Activated naive CD8-positive, alpha-beta T cell treated with anti-CD3 and anti-CD28 coated beads, Interleukin-2, amount 10 ng/mL, durations not matched to agents 7 days and 5 days (primary cell): Measurements from ENCODE around the gene RAPH1. TPM values are rescaled to one million over a fixed set of nuclear protein-coding genes. Genes with fewer than 3 reads are reported as not detected.
A peak's percentile ranks its signal among the peaks of the same experiment; 100 is the strongest.

Experiments used
- ATAC-seq: fragments of 150-1000 bp; cut with Tn5 transposase; one replicate; pipeline ENCODE4 v1.10.0; 2021; ENCODE audit warnings: low read depth, moderate library complexity
- POLR2A ChIA-PET: fragments of 350-600 bp; sonication (Branson Sonifier 250); formaldehyde crosslinking; loops from one replicate; lab custom pipeline; 2021; ENCODE audit warnings: antibody characterized with exemption; lab: Charles Lee
- DNase-seq: peaks from one replicate; pipeline ENCODE4 v3.0.0; 2021
- H3K27ac Mint-ChIP-seq: one replicate; pipeline ENCODE4 v1.8.0; 2022; ENCODE audit warnings: mild to moderate bottlenecking, mixed read lengths
- H3K27me3 Mint-ChIP-seq: one replicate; pipeline ENCODE4 v1.8.0; 2022; ENCODE audit warnings: mild to moderate bottlenecking, moderate library complexity, mixed read lengths
- H3K36me3 Mint-ChIP-seq: one replicate; pipeline ENCODE4 v1.8.0; 2021; ENCODE audit warnings: mild to moderate bottlenecking, mixed read lengths
- H3K4me1 Mint-ChIP-seq: one replicate; pipeline ENCODE4 v1.8.0; 2021; ENCODE audit warnings: mixed read lengths
- H3K4me3 Mint-ChIP-seq: one replicate; pipeline ENCODE4 v1.8.0; 2022; ENCODE audit warnings: mild to moderate bottlenecking, moderate library complexity, mixed read lengths
- H3K9me3 Mint-ChIP-seq: one replicate; pipeline ENCODE4 v1.8.0; 2021; ENCODE audit warnings: mixed read lengths
- total RNA-seq, 2 experiments: library from RNA; stranded (reverse); gene quantifications; one replicate each; pipeline ENCODE4 v1.2.3, GENCODE V29; 2021

The RAPH1 gene
- total RNA-seq, 2 experiments from 2014 or later = 0.58 to 0.74 TPM

DNA sequence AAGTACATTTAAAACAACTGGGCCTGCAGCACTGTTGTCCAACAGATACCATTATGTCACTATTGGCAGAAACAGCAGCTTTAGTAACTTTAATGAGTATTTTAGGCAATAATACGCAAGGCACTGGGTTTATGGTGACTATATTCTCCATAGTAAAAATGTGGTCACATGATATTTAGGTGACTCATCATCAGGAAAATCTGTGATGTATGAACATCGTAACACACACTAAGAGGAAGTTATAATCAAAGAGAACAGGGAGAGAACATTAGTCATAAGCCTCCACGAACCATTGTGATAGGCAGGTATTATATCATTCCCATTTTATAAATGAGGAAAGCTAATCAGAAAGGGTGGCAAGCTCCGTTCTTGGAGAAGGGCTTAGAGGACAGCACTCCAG, 36.9 kb downstream of the RAPH1 start:
- no peak for ATAC-seq
- no peak overlapping the region for H3K4me3 Mint-ChIP-seq
- peaks cover 2% of the 10 kb centered on the region for H3K36me3 Mint-ChIP-seq
- H3K4me1 Mint-ChIP-seq = peaks cover 5% of the 10 kb centered on the region
- H3K27me3 Mint-ChIP-seq = peaks cover 3% of the 10 kb centered on the region
- H3K9me3 Mint-ChIP-seq = peaks cover 6% of the 10 kb centered on the region
- H3K27ac Mint-ChIP-seq = no peak overlapping the region
- no peak for DNase-seq
- POLR2A ChIA-PET = no interaction called here

DNA sequence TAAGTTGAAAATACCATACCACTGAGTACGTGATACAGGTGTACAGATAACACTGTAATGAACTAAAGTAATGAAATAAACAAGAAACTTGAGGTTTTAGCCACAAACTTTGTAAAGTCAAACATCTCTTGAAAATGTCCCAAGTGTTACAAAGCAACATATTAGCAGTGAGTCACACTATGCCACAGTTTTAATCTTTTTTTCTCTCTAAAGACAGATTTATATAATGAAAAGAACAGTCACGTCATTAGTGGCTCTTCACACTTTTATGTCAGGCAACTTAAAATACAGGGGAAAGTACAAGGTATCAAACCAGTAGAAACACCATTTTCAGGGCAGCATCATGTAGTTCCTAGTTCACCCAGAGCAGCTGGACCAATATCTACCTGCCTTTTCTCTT, 42.1 kb downstream of the RAPH1 start:
- H3K27ac Mint-ChIP-seq = no peak overlapping the region
- no peaks in the 10 kb centered on the region for H3K9me3 Mint-ChIP-seq
- no peak for ATAC-seq
- H3K4me3 Mint-ChIP-seq = no peak overlapping the region
- H3K36me3 Mint-ChIP-seq = peaks cover 2% of the 10 kb centered on the region
- POLR2A ChIA-PET = interaction anchor here (0.6 kb wide), 1 partner anchor 427 kb away, joined by 3 read pairs; no protein-coding TSS in a partner anchor
- peaks cover 3% of the 10 kb centered on the region for H3K27me3 Mint-ChIP-seq
- no peak for DNase-seq
- peaks cover 4% of the 10 kb centered on the region for H3K4me1 Mint-ChIP-seq

DNA sequence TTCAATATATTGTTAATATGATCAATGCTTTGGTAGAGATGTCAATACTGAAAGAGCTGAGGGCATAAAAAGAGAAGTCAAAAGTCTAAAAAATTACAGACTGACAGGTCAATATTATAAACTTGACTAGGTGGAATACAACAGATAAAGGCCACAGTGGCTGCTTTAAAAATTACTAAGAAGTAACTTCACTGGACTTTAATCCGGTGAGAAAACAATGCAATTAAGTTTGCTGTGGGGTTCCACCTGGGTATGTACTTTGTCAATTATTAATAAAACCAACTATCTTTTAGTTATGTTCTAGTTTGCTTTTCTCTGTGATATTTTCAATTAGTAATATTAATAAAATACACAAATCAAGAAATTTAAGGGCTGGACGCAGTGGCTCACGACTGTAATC, 44.7 kb downstream of the RAPH1 start:
- no peaks in the 10 kb centered on the region for H3K36me3 Mint-ChIP-seq
- H3K4me3 Mint-ChIP-seq = no peak overlapping the region
- ATAC-seq (no peak), DNase-seq (no peak)
- H3K9me3 Mint-ChIP-seq = no peaks in the 10 kb centered on the region
- H3K4me1 Mint-ChIP-seq = peaks cover 4% of the 10 kb centered on the region
- POLR2A ChIA-PET = no interaction called here
- H3K27ac Mint-ChIP-seq = no peak overlapping the region
- no peaks in the 10 kb centered on the region for H3K27me3 Mint-ChIP-seq

DNA sequence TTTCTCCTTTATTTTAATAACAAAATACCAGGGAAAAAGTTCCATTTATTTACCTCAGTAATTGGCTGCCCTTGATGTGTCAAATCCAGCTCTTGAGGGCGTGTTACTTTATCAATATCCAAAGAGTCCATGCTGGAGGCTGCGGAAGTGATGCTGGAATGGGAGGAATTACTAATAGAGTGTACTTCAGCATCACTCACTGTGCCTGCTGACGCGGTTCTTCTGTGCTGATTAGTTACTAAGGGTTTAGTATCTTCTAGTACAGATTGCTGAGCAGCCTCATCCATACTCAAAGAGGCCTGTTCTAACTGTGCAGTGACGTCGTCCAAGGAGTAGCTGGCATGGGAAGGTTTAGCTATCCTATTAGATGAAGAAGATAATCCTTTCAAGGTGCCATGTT, 45.6 kb downstream of the RAPH1 start:
- DNase-seq (no peak), ATAC-seq (no peak)
- H3K36me3 Mint-ChIP-seq = no peaks in the 10 kb centered on the region
- POLR2A ChIA-PET = no interaction called here
- peaks cover 4% of the 10 kb centered on the region for H3K4me1 Mint-ChIP-seq
- H3K9me3 Mint-ChIP-seq = no peaks in the 10 kb centered on the region
- no peaks in the 10 kb centered on the region for H3K27me3 Mint-ChIP-seq
- H3K4me3 Mint-ChIP-seq = no peak overlapping the region
- H3K27ac Mint-ChIP-seq = no peak overlapping the region

DNA sequence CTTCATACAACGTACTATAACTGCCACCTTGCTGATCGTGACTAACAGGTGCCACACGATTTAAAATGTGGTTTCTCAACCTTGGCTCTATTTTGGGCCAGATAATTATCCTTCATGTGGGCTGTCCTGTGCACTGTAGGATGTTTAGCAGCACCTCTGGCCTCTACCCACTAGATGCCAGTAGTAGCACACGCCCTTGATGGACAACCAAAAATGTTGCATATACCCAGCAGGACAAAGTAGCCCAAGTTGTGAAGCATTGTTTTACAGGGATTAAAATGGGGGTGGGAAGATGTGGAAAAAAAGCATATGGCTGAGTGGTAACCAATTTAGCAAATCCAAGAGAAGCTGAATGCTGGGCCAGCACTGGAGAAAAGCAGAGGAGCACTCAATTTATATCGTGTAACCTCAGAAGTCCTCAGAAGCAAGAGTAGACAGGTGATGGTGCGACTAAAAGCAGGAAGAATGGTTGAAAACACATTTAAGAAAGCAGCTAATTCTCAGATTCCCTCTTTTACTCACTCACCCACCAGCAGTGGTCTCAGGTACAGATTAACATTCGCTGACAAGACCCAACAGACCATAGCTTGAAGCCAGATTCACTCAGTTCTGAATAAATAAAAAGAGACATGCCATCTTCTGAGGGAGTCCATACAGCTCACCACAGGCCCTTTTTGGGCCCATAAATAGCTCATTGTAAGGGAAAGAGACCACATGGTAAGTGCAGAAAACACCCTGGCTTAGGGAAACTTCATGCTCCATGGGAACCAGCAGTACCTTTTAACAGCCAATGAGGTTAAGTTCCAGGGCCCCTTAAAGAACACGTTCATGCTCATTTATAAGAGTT, 50.6 kb downstream of the RAPH1 start:
- Mint-ChIP-seq H3K36me3 (no peaks in the 10 kb centered on the region), H3K4me3 (no peak overlapping the region), H3K27ac (no peak overlapping the region), H3K9me3 (no peaks in the 10 kb centered on the region), H3K4me1 (peaks cover 4% of the 10 kb centered on the region), H3K27me3 (peaks cover 2% of the 10 kb centered on the region)
- POLR2A ChIA-PET = no interaction called here
- ATAC-seq (peak; percentile 73), DNase-seq (peak; percentile 32)

DNA sequence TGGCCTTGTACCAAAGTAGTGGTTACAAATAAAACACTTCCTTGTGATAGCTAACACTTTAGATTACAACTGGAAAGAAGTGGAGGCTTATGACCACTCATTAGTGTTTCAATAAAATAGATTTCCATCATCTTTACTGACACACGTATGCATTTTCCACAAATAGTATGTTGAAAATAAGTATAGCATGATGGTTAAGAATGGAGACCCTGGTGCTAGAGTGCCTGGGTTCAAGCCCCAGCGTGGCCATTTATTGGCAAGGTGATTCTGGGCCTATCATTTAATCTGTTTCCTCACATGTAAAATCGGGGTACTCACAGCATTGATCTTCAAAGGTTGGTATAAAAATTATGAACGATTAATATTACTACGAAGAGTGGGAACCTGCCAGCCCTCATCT, 54.5 kb downstream of the RAPH1 start:
- DNase-seq (no peak), ATAC-seq (no peak)
- Mint-ChIP-seq H3K9me3 (no peaks in the 10 kb centered on the region), H3K4me3 (no peak overlapping the region), H3K27me3 (peaks cover 2% of the 10 kb centered on the region), H3K27ac (no peak overlapping the region), H3K36me3 (no peaks in the 10 kb centered on the region), H3K4me1 (peaks cover 4% of the 10 kb centered on the region)
- POLR2A ChIA-PET = no interaction called here

DNA sequence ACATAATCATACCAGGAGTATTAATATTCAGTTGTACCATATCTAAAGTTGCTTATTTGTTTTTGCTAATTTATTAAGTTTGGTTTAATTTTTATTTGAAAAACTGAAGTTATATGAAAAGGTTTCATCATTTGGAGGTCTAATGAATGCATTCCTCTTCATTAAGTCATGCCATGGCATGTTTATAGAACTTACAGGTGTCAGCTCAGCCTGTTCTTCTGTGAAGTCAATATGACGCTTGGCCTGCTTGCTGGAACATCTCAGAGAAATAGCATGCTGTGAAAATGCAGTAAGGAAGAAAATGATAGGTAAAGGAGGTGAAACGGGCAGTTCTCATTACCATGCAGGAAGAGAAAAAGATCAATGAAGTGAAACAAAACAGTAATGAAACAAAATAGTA, 58.2 kb downstream of the RAPH1 start:
- H3K27ac Mint-ChIP-seq = no peak overlapping the region
- no peak for DNase-seq
- no peak for ATAC-seq
- no peak overlapping the region for H3K4me3 Mint-ChIP-seq
- H3K36me3 Mint-ChIP-seq = no peaks in the 10 kb centered on the region
- POLR2A ChIA-PET = no interaction called here
- no peaks in the 10 kb centered on the region for H3K27me3 Mint-ChIP-seq
- no peaks in the 10 kb centered on the region for H3K9me3 Mint-ChIP-seq
- no peaks in the 10 kb centered on the region for H3K4me1 Mint-ChIP-seq

DNA sequence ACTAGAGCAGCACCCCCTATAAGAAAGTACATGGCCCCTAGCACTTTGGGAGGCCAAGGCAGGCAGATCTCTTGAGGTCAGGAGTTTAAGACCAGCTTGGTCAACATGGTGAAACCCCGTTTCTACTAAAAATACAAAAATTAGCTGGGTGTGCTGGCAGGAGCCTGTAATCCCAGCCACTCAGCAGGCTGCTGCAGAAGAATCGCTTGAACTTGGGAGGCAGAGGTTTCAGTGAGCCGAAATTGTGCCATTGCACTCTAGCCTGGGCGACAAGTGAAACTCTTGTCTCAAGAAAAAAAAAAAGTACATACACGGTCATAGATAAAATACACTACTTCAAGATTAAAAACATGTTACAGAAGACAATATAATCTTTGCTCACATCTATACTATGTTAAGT, 63.8 kb downstream of the RAPH1 start:
- Mint-ChIP-seq H3K4me3 (no peak overlapping the region), H3K36me3 (no peaks in the 10 kb centered on the region), H3K4me1 (no peaks in the 10 kb centered on the region), H3K27me3 (peaks cover 13% of the 10 kb centered on the region), H3K27ac (no peak overlapping the region), H3K9me3 (no peaks in the 10 kb centered on the region)
- DNase-seq (no peak), ATAC-seq (no peak)
- POLR2A ChIA-PET = no interaction called here

DNA sequence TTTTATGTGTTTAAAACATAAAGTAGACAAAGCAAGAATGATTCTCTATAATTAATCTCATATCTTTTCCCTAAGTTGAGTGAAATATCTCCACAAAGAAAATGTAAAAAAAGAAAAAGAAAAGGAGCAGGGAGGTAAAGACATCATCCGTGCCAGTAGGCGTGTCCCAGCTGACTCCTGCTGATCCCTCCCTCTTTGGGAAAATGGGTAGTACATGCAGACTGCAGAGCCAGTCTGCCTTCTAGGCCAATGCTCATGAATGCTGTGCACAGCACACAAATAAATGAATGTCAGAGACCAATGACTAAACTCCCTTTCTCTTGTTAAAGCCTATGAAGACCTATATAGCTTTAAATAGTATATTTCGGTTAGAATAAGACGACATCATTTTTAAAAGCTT, 64.7 kb downstream of the RAPH1 start:
- no peak overlapping the region for H3K4me3 Mint-ChIP-seq
- ATAC-seq (no peak), DNase-seq (no peak)
- POLR2A ChIA-PET = no interaction called here
- H3K27ac Mint-ChIP-seq = no peak overlapping the region
- no peaks in the 10 kb centered on the region for H3K36me3 Mint-ChIP-seq
- no peaks in the 10 kb centered on the region for H3K4me1 Mint-ChIP-seq
- peaks cover 16% of the 10 kb centered on the region for H3K27me3 Mint-ChIP-seq
- no peaks in the 10 kb centered on the region for H3K9me3 Mint-ChIP-seq

DNA sequence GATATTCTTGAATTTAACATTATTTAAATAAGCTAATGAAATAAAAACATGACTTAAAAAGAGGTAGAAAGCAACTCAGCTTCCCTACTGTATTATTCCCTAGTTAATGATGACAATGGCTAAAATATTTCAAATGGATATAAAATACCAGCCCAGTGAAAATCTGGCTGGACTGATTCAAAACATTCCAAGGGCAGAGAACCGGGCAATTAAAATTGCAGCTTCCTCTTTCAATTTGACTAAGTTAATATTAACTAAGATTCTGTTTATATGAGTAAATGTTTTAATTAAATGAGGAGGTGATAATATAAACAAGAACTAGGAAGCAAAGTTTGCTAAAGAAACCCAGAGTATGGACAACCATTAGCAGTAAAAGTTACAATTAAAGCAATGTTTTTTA, 65.6 kb downstream of the RAPH1 start:
- Mint-ChIP-seq H3K27ac (no peak overlapping the region), H3K36me3 (no peaks in the 10 kb centered on the region), H3K4me1 (no peaks in the 10 kb centered on the region), H3K9me3 (no peaks in the 10 kb centered on the region), H3K27me3 (peaks cover 19% of the 10 kb centered on the region), H3K4me3 (no peak overlapping the region)
- ATAC-seq (no peak), DNase-seq (no peak)
- POLR2A ChIA-PET = no interaction called here

DNA sequence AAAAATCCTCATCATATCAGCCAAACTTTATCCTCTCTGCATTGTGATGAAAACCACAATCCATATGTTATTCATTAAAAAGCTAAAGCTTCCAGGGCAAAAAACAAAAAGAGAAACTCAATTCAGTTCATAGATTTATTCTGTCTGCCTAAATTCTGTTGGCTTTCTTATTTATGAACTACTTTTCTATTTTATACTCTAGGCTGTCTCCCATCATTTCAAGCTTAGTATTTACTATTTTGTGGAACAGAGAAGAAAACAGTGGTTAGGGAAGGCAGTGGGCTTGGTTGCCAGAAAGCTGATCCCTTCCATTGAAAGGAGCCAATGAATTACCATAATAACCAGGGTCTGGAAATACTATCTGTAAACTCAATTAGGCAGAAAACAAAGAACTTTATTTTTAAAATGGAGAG, 71.8 kb downstream of the RAPH1 start:
- H3K4me3 Mint-ChIP-seq = no peak overlapping the region
- no peak for DNase-seq
- peaks cover 15% of the 10 kb centered on the region for H3K27me3 Mint-ChIP-seq
- no peaks in the 10 kb centered on the region for H3K9me3 Mint-ChIP-seq
- H3K36me3 Mint-ChIP-seq = no peaks in the 10 kb centered on the region
- no peak for ATAC-seq
- no peak overlapping the region for H3K27ac Mint-ChIP-seq
- peaks cover 2% of the 10 kb centered on the region for H3K4me1 Mint-ChIP-seq
- POLR2A ChIA-PET = no interaction called here

DNA sequence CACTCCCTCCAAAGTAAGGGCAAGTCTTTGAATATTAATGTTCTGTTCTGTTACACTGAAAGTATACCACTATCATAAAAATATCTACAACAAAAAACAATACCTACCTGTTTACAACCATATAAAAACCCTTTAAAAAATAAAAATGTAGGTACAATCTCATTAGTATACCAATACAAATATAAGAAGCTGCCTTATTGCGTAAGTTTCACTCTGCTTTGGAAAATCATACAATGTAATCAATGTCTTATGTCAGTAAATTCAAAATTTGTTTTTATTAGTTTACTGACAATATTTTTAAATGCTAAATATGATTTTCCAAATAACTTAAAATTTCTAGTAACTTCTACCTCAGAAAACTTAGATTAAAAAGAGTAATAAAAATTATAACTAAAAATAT, 72.8 kb downstream of the RAPH1 start:
- ATAC-seq (no peak), DNase-seq (no peak)
- H3K36me3 Mint-ChIP-seq = no peaks in the 10 kb centered on the region
- peaks cover 15% of the 10 kb centered on the region for H3K27me3 Mint-ChIP-seq
- H3K4me3 Mint-ChIP-seq = no peak overlapping the region
- POLR2A ChIA-PET = no interaction called here
- H3K4me1 Mint-ChIP-seq = peaks cover 2% of the 10 kb centered on the region
- H3K27ac Mint-ChIP-seq = no peak overlapping the region
- no peaks in the 10 kb centered on the region for H3K9me3 Mint-ChIP-seq

DNA sequence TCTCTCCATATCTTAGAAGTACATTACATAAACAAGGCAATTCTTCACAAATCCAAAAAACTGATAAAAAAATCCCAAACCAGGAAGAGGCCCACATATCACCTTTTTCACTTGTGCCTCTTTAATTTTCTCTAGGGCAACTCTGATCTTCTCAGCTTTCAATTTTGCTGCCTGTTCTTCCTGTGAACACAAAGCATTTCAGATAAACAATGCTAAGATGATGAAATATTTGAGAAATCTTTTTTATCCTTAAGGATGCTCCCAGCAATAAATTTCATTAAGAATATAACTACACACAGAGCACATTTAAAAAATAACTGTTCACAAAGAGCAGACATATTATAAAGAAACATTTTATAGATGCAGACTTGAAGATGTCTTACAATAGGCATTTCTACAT, 73.4 kb downstream of the RAPH1 start:
- Mint-ChIP-seq H3K36me3 (no peaks in the 10 kb centered on the region), H3K4me1 (peaks cover 2% of the 10 kb centered on the region), H3K4me3 (no peak overlapping the region), H3K9me3 (no peaks in the 10 kb centered on the region), H3K27me3 (peaks cover 15% of the 10 kb centered on the region), H3K27ac (no peak overlapping the region)
- DNase-seq (no peak), ATAC-seq (no peak)
- POLR2A ChIA-PET = no interaction called here

DNA sequence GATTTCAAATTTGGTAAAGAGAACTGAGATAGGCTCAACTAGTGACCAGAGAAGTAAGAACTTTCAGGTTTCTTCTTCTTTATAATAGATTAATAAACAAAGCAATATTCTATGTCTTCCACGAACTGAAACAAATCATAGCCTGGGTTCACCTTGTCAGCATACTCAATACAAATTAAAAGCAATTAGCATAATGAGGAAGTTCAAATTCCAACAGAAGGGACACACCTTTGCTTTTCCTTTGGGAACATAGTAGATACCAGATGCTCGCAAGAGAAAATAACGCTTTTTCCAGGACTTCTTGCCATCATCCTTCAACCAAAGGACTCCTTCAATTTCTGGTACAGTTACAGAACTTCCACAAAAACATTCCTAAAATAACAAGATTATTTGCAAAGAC, 79.9 kb downstream of the RAPH1 start:
- no peaks in the 10 kb centered on the region for H3K27me3 Mint-ChIP-seq
- H3K36me3 Mint-ChIP-seq = no peaks in the 10 kb centered on the region
- H3K9me3 Mint-ChIP-seq = no peaks in the 10 kb centered on the region
- H3K4me1 Mint-ChIP-seq = peaks cover 1% of the 10 kb centered on the region
- ATAC-seq = no peak
- H3K4me3 Mint-ChIP-seq = no peak overlapping the region
- no peak overlapping the region for H3K27ac Mint-ChIP-seq
- POLR2A ChIA-PET = no interaction called here
- DNase-seq = no peak
